ENCODE data around the gene TMOD3.

GRCh38 chr15:51869060-51869421 lies 39.6 kb downstream of the TMOD3 start:
- TF ChIP-seq CTCF (conservative IDR thresholded peaks at IDR 0.05; ENCODE audit: low read depth in 2 of 2) (no peak), POLR2AphosphoS5 (IDR thresholded peaks at IDR 0.05; ENCODE audit: low read depth) (no peak), ZNF114 (CRISPR knock-in tag; IDR thresholded peaks at IDR 0.05) (no peak), ETS1 (IDR thresholded peaks at IDR 0.05) (no peak), EZH2 (IDR thresholded peaks at IDR 0.05; ENCODE audit: low read depth, unreplicated experiment) (no peak), JUNB (IDR thresholded peaks at IDR 0.05; ENCODE audit: unreplicated experiment) (no peak)

Measured in GM23338 (cell line).